Measurements from ENCODE around the gene CAMTA1.

DNA sequence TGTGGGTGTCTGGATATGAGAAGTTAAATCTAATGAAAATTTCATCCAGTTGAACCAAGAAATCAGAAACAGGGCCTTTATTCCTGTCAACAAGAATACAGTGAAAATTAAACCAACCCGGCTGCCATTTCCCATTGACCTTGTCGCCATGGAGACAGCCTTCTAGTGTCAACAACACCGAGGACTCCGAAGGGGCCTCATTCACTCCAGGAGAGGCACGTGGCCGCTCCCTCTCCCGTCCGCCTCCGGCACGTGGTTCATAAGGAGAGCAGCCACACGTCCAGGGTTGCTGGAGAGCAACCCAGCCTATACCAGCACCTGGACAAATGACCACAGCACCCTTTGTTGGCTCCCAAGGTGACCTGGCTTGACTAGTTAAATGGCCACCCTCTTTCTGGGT lies 865.5 kb downstream of the CAMTA1 start:
- no peak for TF ChIP-seq CTCF (IDR thresholded peaks at IDR 0.05; ENCODE audit: low read length)
- no peak for TF ChIP-seq EZH2phosphoT487 (IDR thresholded peaks at IDR 0.05; ENCODE audit: low read length)
